Sigmoid colon (tissue), 3 donors: ENCODE results near the gene FAM237A.

Source experiments
- CTCF ChIP-seq, 4 experiments: fragments of 450-650 bp in 3 of 4; fragments of 200-600 bp in 1 of 4; IDR thresholded peaks; one replicate each; pipeline ENCODE4 v1.5.1; 2016 to 2019; ENCODE audit warnings: antibody characterized with exemption in 4 of 4, mild to moderate bottlenecking in 3 of 4, moderate library complexity in 2 of 4
- POLR2A ChIP-seq, 2 donors: fragments of 450-650 bp; IDR thresholded peaks; one replicate each; pipeline ENCODE4 v1.6.1; 2016; ENCODE audit warnings: antibody characterized with exemption in 2 of 2, mild to moderate bottlenecking in 2 of 2, moderate library complexity in 2 of 2

GRCh38 chr2:206610451-206610850, 31.8 kb upstream of the FAM237A start:
- no peak for TF ChIP-seq CTCF (IDR thresholded peaks at IDR 0.05)
- no peak for TF ChIP-seq POLR2A (IDR thresholded peaks at IDR 0.05)
